PFSK-1 (cell line): Measurements from ENCODE around the gene IL19.

Experiments used
- FOXP2 ChIP-seq: optimal IDR thresholded peaks from 2 replicates; pipeline ENCODE3; 2011; ENCODE audit warnings: borderline replicate concordance, control low read depth, inconsistent platforms; ENCODE audit not compliant: insufficient read depth; ENCODE audit errors: extremely low read length, extremely low read depth
- POLR2AphosphoS5 ChIP-seq: IDR thresholded peaks from 2 replicates; pipeline ENCODE4 v1.6.1; 2012; ENCODE audit warnings: low read depth, mild to moderate bottlenecking, control low read depth, low read length, moderate library complexity
- REST ChIP-seq, 2 experiments: IDR thresholded peaks; 2 replicates each; pipeline versions ENCODE4 v1.6.1 to v1.8.0; 2011 to 2012; ENCODE audit warnings: low read depth in 2 of 2, low read length in 2 of 2, control low read depth in 1 of 2, inconsistent platforms in 1 of 2, mild to moderate bottlenecking in 1 of 2, moderate library complexity in 1 of 2; ENCODE audit not compliant: insufficient read depth in 1 of 2
- SIN3A ChIP-seq: IDR thresholded peaks from 2 replicates; pipeline ENCODE4 v1.6.1; 2012; ENCODE audit warnings: mild to moderate bottlenecking, low read length, moderate library complexity, borderline replicate concordance; ENCODE audit not compliant: insufficient read depth
- TAF1 ChIP-seq: IDR thresholded peaks from 2 replicates; pipeline ENCODE4 v1.6.1; 2012; ENCODE audit warnings: low read length, control low read depth, borderline replicate concordance; ENCODE audit not compliant: insufficient read depth

Gene IL19

GRCh38 chr1:206843626-206844025, 73.1 kb downstream of the IL19 start:
- TF ChIP-seq FOXP2: no peak
- no peak for TF ChIP-seq TAF1
- TF ChIP-seq POLR2AphosphoS5: no peak
- TF ChIP-seq REST (IDR thresholded peaks at IDR 0.05; ENCODE audit: insufficient read depth in 1 of 2, low read depth in 2 of 2, low read length in 2 of 2): no peak
- no peak for TF ChIP-seq SIN3A

GRCh38 chr1:206846487-206846886, 75.9 kb downstream of the IL19 start:
- TF ChIP-seq SIN3A: no peak
- no peak for TF ChIP-seq REST (IDR thresholded peaks at IDR 0.05; ENCODE audit: insufficient read depth in 1 of 2, low read depth in 2 of 2, low read length in 2 of 2)
- no peak for TF ChIP-seq FOXP2
- no peak for TF ChIP-seq POLR2AphosphoS5
- TF ChIP-seq TAF1: no peak

- no peak for TF ChIP-seq FOXP2
- no peak for TF ChIP-seq SIN3A
- TF ChIP-seq POLR2AphosphoS5: no peak
- TF ChIP-seq TAF1: no peak
- no peak for TF ChIP-seq REST (IDR thresholded peaks at IDR 0.05; ENCODE audit: insufficient read depth in 1 of 2, low read depth in 2 of 2, low read length in 2 of 2)
These were observed 76.8 kb downstream of the IL19 start for GRCh38 chr1:206847337-206847834.

- TF ChIP-seq SIN3A: no peak
- no peak for TF ChIP-seq REST (IDR thresholded peaks at IDR 0.05; ENCODE audit: insufficient read depth in 1 of 2, low read depth in 2 of 2, low read length in 2 of 2)
- TF ChIP-seq FOXP2: no peak
- TF ChIP-seq POLR2AphosphoS5: no peak
- no peak for TF ChIP-seq TAF1
These were observed 77.4 kb downstream of the IL19 start for GRCh38 chr1:206847946-206848345.

GRCh38 chr1:206850401-206850800, 79.8 kb downstream of the IL19 start:
- TF ChIP-seq TAF1: no peak
- TF ChIP-seq FOXP2: no peak
- TF ChIP-seq POLR2AphosphoS5: no peak
